ENCODE data around the gene NDST3.

NDST3 gene

DNA sequence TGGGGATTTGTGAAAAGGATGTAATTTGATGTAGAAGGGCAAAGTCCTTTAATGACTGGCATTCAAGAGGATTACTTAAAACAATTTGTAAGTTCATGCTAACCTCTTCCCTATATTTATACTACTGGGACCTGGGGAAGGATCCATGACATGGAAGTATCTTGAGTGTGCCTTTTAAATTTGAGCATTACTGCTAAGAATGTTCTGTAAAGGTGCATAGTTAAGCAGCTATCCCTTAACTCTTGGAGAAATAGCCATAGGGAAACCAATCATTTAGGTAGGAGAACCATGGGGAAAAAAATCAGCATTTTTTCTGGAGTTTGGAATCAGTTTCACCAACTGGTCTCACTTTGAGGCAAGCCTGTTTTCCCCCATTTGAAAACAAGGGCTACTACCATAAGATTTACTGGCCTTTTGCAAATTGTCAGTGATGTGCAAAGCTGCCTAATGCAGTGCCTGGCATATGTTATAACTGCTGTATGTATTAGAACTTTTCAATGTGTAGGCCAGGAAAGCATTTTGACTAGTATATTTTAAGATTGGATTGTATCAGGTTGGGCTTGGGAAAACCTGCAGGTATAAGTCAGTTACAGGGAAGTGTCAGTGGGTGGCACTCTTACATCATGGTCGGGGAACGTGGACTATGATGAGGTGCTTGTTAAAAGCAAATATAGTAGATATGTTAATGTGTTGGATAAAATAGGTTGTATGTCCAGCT lies 246.4 kb downstream of the NDST3 start:
- Histone ChIP-seq H4K20me1 (peaks cover 18 to 44% (median 34%) of the 10 kb centered on the region in 11 experiments; a peak in 20 of 22 replicates), H3K4me3 (peak overlapping the region; percentile 70 to 95 (median 88); a peak in 18 of 20 replicates), H3K27ac (peak overlapping the region in 9 of 11 experiments; percentile 90 to 99 (median 96); a peak in 16 of 22 replicates), H3K4me2 (peak overlapping the region; percentile 78 to 94 (median 88)), H3K27me3 (no peaks in the 10 kb centered on the region), H3K36me3 (peaks cover 23 to 41% (median 34%) of the 10 kb centered on the region in 11 experiments; a peak in 21 of 22 replicates), H3K9ac (peak overlapping the region; percentile 51 to 98 (median 97); a peak in 20 of 22 replicates), H3K9me3 (replicated peaks in 1 of 11) (peaks cover 0 to 8% (median 0%) of the 10 kb centered on the region in 11 experiments; a peak in 5 of 22 replicates), H3K4me1 (peaks cover 26 to 60% (median 45%) of the 10 kb centered on the region in 10 experiments)
- no peak for TF ChIP-seq Cebpa-rat (IDR thresholded peaks at IDR 0.05)

DNA sequence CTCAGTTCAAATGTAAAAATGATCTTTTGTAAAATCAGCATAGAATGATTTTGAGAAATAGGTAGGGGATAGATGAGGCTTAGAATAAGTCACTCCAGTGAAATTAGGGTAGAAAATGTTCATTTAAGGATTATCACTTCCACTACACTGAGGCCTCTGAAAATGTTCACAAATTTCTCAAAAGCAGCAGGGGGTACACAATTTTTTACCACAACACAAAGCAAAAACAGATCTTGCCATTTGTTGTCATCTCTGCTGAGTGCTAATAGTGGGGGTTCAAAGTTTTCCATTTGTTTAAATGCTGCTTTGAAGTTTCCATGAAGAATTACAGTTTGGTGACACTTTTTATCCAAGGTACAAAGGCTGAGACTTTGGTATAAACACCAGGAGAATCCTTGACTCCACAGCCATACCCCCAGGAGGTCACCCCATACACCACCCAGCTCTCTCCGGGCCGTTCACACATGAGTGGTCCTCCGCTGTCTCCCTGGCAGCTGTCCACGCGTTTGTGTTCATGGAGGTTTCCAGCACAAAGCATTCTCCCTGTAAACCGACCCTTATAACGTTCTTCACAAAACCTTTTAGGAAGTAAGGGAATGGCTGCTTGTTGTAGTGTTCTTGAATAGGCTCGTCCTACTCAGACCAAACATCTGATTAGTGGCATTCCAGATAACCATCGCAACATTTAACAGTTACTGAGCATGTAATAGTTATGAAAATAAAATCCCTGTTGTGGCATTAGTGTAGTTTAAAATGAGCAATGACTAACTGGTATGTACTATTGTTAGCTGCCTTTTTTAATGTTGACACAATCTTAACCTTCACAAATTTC lies 247.5 kb downstream of the NDST3 start:
- TF ChIP-seq Cebpa-rat (IDR thresholded peaks at IDR 0.05) = no peak
- Histone ChIP-seq H3K36me3 (peaks cover 23 to 50% (median 35%) of the 10 kb centered on the region in 11 experiments; a peak in 21 of 22 replicates), H3K4me1 (peaks cover 26 to 54% (median 43%) of the 10 kb centered on the region in 10 experiments), H3K9ac (peak overlapping the region in 10 of 11 experiments; percentile 8 to 98 (median 97); a peak in 15 of 22 replicates), H3K9me3 (replicated peaks in 1 of 11) (no peaks in the 10 kb centered on the region; a peak in 2 of 22 replicates), H4K20me1 (peaks cover 18 to 44% (median 34%) of the 10 kb centered on the region in 11 experiments; a peak in 20 of 22 replicates), H3K4me3 (peak overlapping the region in 8 of 10 experiments; percentile 75 to 95 (median 91); a peak in 9 of 20 replicates), H3K27me3 (no peaks in the 10 kb centered on the region), H3K27ac (peak overlapping the region in 9 of 11 experiments; percentile 3 to 99 (median 96); a peak in 16 of 22 replicates), H3K4me2 (peak overlapping the region; percentile 78 to 94 (median 88); a peak in 20 of 22 replicates)

DNA sequence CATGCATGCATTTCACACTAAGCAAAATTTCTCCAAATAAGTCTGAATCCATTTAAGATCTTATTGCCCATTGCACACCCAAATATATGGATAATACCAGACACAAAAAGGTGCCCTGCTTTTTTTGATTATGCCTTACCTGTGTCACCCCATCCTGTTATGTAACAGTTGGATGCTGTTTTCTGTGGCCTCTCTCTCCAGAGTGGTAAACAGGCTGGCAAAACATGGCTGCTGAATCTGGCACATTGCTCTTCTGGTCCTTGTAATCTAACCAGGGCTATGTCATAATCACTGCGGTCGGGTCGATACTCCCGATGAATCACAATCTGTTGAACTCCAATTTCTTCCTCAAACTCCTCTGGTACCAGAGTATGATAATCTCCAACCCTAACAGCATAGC lies 248.4 kb downstream of the NDST3 start:
- peak overlapping the region in 7 of 11 experiments; percentile 0 to 97 (median 44); a peak in 10 of 22 replicates for H3K27ac ChIP-seq

DNA sequence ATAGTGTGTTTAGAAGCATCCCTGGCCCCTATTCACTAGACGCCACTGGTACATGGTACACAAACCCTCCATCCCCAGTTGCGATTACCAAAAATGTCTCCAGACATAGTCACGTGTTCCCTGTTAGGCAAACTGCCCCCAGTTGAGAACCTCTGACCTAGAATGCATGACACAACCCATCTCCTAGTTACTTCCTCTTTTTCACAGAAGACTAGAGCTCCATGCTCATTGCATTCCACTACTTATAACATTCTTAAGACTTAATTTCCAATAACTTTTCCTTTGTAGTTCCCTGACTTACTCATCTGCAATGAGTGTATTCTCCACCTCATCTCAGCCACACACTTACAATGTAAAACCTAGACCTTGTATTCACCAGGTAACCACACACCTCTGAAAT lies 249.9 kb downstream of the NDST3 start:
- peak overlapping the region in 8 of 11 experiments; percentile 21 to 97 (median 42); a peak in 10 of 22 replicates for H3K27ac ChIP-seq
- peak overlapping the region in 9 of 11 experiments; percentile 17 to 60 (median 26); a peak in 13 of 22 replicates for H3K4me2 ChIP-seq
- H3K4me3 ChIP-seq = no peak overlapping the region
- H3K36me3 ChIP-seq = peaks cover 23 to 49% (median 33%) of the 10 kb centered on the region in 11 experiments; a peak in 21 of 22 replicates
- peaks cover 19 to 48% (median 38%) of the 10 kb centered on the region in 10 experiments for H3K4me1 ChIP-seq
- no peak overlapping the region for H3K9ac ChIP-seq
- peak in 3 of 11 experiments; percentile 13 to 51 (median 23); a peak in 1 of 22 replicates for TF ChIP-seq Cebpa-rat (IDR thresholded peaks at IDR 0.05)
- no peaks in the 10 kb centered on the region; a peak in 2 of 22 replicates for H3K9me3 ChIP-seq (replicated peaks in 1 of 11)
- peaks cover 18 to 44% (median 33%) of the 10 kb centered on the region in 11 experiments; a peak in 20 of 22 replicates for H4K20me1 ChIP-seq
- no peaks in the 10 kb centered on the region for H3K27me3 ChIP-seq

More for the DNA sequence above, 248.4 kb downstream of the NDST3 start:
- no peak for TF ChIP-seq Cebpa-rat (IDR thresholded peaks at IDR 0.05)
- H3K4me2 ChIP-seq = peak overlapping the region in 5 of 11 experiments; percentile 6 to 94 (median 87); a peak in 4 of 22 replicates
- H3K27me3 ChIP-seq = no peaks in the 10 kb centered on the region
- no peak overlapping the region for H3K4me3 ChIP-seq
- H3K36me3 ChIP-seq = peaks cover 23 to 52% (median 35%) of the 10 kb centered on the region in 11 experiments; a peak in 21 of 22 replicates
- H3K9me3 ChIP-seq (replicated peaks in 1 of 11) = no peaks in the 10 kb centered on the region; a peak in 2 of 22 replicates
- H3K4me1 ChIP-seq = peaks cover 25 to 53% (median 43%) of the 10 kb centered on the region in 10 experiments
- H4K20me1 ChIP-seq = peaks cover 18 to 44% (median 34%) of the 10 kb centered on the region in 11 experiments; a peak in 20 of 22 replicates
- H3K9ac ChIP-seq = no peak overlapping the region

DNA sequence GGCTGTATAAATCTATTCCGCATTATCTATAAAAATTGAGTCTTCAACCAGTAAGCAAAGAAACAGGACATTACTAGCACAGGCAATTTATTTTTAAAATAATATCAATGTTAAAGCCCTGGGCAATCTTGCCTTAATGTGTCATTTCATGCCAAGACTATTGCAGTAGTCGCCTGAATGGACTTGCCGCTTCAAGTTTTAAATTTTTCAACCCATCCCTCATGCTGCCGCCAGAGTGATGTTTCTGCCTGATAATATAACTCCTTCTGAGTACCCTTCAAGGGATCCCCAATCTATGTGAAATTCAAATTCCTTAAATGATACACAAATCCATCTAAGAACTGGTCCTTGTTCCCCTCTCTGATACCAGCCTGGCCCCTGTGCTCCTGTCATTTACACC lies 251.6 kb downstream of the NDST3 start:
- Histone ChIP-seq H3K4me3 (no peak overlapping the region), H3K4me2 (no peak overlapping the region), H4K20me1 (peaks cover 8 to 33% (median 24%) of the 10 kb centered on the region in 11 experiments; a peak in 20 of 22 replicates), H3K9ac (no peak overlapping the region), H3K27ac (no peak overlapping the region), H3K9me3 (replicated peaks in 1 of 11) (no peaks in the 10 kb centered on the region), H3K4me1 (peaks cover 12 to 36% (median 32%) of the 10 kb centered on the region in 10 experiments), H3K27me3 (no peaks in the 10 kb centered on the region), H3K36me3 (peaks cover 12 to 32% (median 16%) of the 10 kb centered on the region in 11 experiments; a peak in 20 of 22 replicates)
- no peak for TF ChIP-seq Cebpa-rat (IDR thresholded peaks at IDR 0.05)

DNA sequence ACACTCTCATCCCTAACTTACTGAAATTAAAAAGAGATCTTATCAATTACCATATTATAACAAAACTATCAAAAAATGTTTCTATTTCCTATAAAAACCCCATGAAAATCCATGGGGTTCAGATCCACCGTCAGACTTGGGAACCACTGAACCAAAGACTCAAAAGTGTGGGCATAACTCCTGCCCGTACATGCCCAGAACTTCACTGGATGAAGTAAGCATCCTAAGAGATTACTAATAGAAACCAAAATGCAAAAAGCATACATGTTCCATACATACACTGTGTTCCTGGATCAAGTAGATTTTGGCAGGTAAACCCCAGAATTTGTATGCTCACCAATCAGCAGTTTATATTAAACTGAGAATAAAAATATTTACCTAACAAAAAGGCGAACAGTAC lies 252.4 kb downstream of the NDST3 start:
- TF ChIP-seq Cebpa-rat (IDR thresholded peaks at IDR 0.05) = no peak
- Histone ChIP-seq H3K9ac (no peak overlapping the region), H3K27me3 (no peaks in the 10 kb centered on the region)

DNA sequence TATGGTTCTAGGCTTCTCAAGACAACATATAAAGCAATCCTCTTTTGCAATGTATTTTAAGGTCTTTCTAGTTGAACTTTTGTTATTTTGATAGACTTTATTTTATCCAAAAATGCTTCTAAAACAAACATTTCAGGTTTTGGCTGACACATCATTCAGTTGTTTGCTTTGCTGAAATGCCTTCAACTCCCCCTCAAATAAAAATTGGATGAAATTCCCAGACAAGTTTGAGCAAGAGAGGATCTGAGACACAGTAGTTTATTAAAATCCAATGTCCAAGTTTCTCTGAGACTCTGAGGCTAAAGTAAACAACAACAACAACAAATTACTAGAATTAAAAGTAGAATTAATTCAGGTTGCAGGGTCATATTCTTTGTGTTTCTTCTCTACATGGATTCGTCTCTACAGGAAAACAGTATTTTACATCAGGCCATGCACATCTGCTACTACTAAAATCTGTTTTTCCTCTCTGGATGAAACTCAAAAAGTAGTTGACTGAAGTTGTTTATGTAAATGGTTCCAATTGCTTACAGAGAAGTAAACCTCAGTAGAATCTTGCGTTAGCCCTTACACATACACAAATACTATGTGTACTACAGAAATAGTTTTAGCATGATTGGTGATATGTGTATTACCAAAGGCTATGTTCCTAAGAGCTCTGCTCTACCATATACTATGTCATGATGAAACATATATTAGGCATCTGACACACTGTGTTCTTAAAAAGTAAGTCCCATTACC lies 253.6 kb downstream of the NDST3 start:
- H3K27me3 ChIP-seq = no peaks in the 10 kb centered on the region
- peaks cover 0 to 13% (median 7%) of the 10 kb centered on the region in 11 experiments; a peak in 7 of 22 replicates for H4K20me1 ChIP-seq
- H3K36me3 ChIP-seq = peaks cover 0 to 12% (median 0%) of the 10 kb centered on the region in 11 experiments; a peak in 2 of 22 replicates
- no peak overlapping the region for H3K9ac ChIP-seq
- no peaks in the 10 kb centered on the region for H3K9me3 ChIP-seq (replicated peaks in 1 of 11)
- H3K27ac ChIP-seq = no peak overlapping the region
- H3K4me1 ChIP-seq = peaks cover 0 to 17% (median 14%) of the 10 kb centered on the region in 10 experiments; a peak in 17 of 20 replicates
- H3K4me2 ChIP-seq = no peak overlapping the region
- no peak for TF ChIP-seq Cebpa-rat (IDR thresholded peaks at IDR 0.05)
- no peak overlapping the region for H3K4me3 ChIP-seq

More for the DNA sequence above, 252.4 kb downstream of the NDST3 start:
- H3K4me2 ChIP-seq = no peak overlapping the region
- H3K4me1 ChIP-seq = peaks cover 5 to 28% (median 24%) of the 10 kb centered on the region in 10 experiments; a peak in 19 of 20 replicates
- no peak overlapping the region for H3K27ac ChIP-seq
- no peak overlapping the region for H3K4me3 ChIP-seq
- peaks cover under 1 to 25% (median 16%) of the 10 kb centered on the region in 11 experiments; a peak in 18 of 22 replicates for H4K20me1 ChIP-seq
- no peaks in the 10 kb centered on the region for H3K9me3 ChIP-seq (replicated peaks in 1 of 11)
- H3K36me3 ChIP-seq = peaks cover 5 to 24% (median 9%) of the 10 kb centered on the region in 11 experiments; a peak in 19 of 22 replicates
